Smooth muscle cell (in vitro differentiated cells): ENCODE results near the gene DISP3. TPM values are rescaled to one million over a fixed set of nuclear protein-coding genes. Genes with fewer than 3 reads are reported as not detected.

Experiments
- DNase-seq: peaks from one replicate; lab custom pipeline; 2025; ENCODE audit not compliant: unreplicated experiment; lab: John Stamatoyannopoulos, UW
- H2AFZ ChIP-seq: fragments of 200-600 bp; sonication (generic); 2 replicates; pipeline ENCODE4 v1.6.0; 2016; ENCODE audit warnings: antibody characterized with exemption, low read depth, mild to moderate bottlenecking
- H3F3A ChIP-seq: fragments of 200-600 bp; sonication (generic); 2 replicates; pipeline ENCODE4 v1.6.0; 2017; ENCODE audit warnings: antibody characterized with exemption, low read depth
- H3K27ac ChIP-seq: fragments of 200-600 bp; sonication (generic); 2 replicates; pipeline ENCODE4 v1.5.1; 2016; ENCODE audit warnings: low read depth, mild to moderate bottlenecking
- H3K27me3 ChIP-seq: fragments of 200-600 bp; sonication (generic); 2 replicates; pipeline ENCODE4 v1.6.1; 2016; ENCODE audit warnings: low read depth, mild to moderate bottlenecking
- H3K36me3 ChIP-seq: fragments of 200-600 bp; sonication (generic); 2 replicates; pipeline ENCODE4 v1.5.1; 2016; ENCODE audit warnings: low read depth
- H3K4me1 ChIP-seq: fragments of 200-600 bp; sonication (generic); 2 replicates; pipeline ENCODE4 v1.5.1; 2016; ENCODE audit warnings: low read depth
- H3K4me2 ChIP-seq: fragments of 200-600 bp; sonication (generic); 2 replicates; pipeline ENCODE4 v1.6.0; 2016; ENCODE audit warnings: mild to moderate bottlenecking
- H3K4me3 ChIP-seq: fragments of 200-600 bp; sonication (generic); 2 replicates; pipeline ENCODE4 v1.5.1; 2016; ENCODE audit warnings: mild to moderate bottlenecking
- H3K79me2 ChIP-seq: fragments of 200-600 bp; sonication (generic); 2 replicates; pipeline ENCODE4 v1.6.0; 2016; ENCODE audit warnings: low read depth, mild to moderate bottlenecking
- H3K9ac ChIP-seq: fragments of 200-600 bp; sonication (generic); 2 replicates; pipeline ENCODE4 v1.6.0; 2016; ENCODE audit warnings: low read depth
- H3K9me3 ChIP-seq: fragments of 200-600 bp; sonication (generic); replicated peaks from 2 replicates; pipeline ENCODE4 v1.5.1; 2016; ENCODE audit warnings: low read depth
- H4K20me1 ChIP-seq: fragments of 200-600 bp; sonication (generic); 2 replicates; pipeline ENCODE4 v1.6.0; 2016; ENCODE audit warnings: low read depth
- CTCF ChIP-seq: fragments of 200-600 bp; sonication (generic); IDR thresholded peaks from 2 replicates; pipeline ENCODE4 v1.5.1; 2017; ENCODE audit warnings: borderline replicate concordance, mild to moderate bottlenecking, antibody characterized with exemption; ENCODE audit not compliant: insufficient read depth, poor library complexity, severe bottlenecking
- WGBS: methylation state at CpG from one replicate; pipeline ENCODE4 v1.1.7; 2016; ENCODE audit warnings: low lambda C conversion rate; 5-methylcytosine and 5-hydroxymethylcytosine counted together
- polyA plus RNA-seq: library from polyadenylated mRNA; unstranded; fragments of >200 nt; fragmentation: Nextera tagmentation; extraction: Ambion mirVana; gene quantifications from 2 replicates; pipeline ENCODE4 v1.2.1, GENCODE V29; 2016
- total RNA-seq: library from RNA; depleted of rRNA; stranded (reverse); fragments of >200 nt; gene quantifications from 2 replicates; pipeline ENCODE4 v1.2.3, GENCODE V29; 2014

The DISP3 gene
- total and polyA plus RNA-seq, 2 experiments from 2014 or later = 0.17 TPM; not detected in 1

GRCh38 chr1:11505591-11506538 lies 26.9 kb downstream of the DISP3 start:
- no peak for DNase-seq
- H2AFZ ChIP-seq = no peak overlapping the region
- no peaks in the 10 kb centered on the region for H3K27me3 ChIP-seq
- no peaks in the 10 kb centered on the region for H3K79me2 ChIP-seq
- no peaks in the 10 kb centered on the region for H3K4me1 ChIP-seq
- no peaks in the 10 kb centered on the region for H3F3A ChIP-seq
- H3K9ac ChIP-seq = no peak overlapping the region
- H3K36me3 ChIP-seq = no peaks in the 10 kb centered on the region
- no peak for TF ChIP-seq CTCF
- no peak overlapping the region for H3K4me3 ChIP-seq
- H3K9me3 ChIP-seq = peaks cover 19% of the 10 kb centered on the region
- no peak overlapping the region for H3K27ac ChIP-seq
- H3K4me2 ChIP-seq = no peak overlapping the region
- no peaks in the 10 kb centered on the region for H4K20me1 ChIP-seq
- 80% methylated on average over 2 of the region's 2 CpGs for WGBS

- Histone ChIP-seq H3K27me3 (no peaks in the 10 kb centered on the region), H3K27ac (no peak overlapping the region), H2AFZ (no peak overlapping the region), H4K20me1 (no peaks in the 10 kb centered on the region), H3K9ac (no peak overlapping the region), H3F3A (no peaks in the 10 kb centered on the region), H3K4me3 (no peak overlapping the region), H3K4me1 (no peaks in the 10 kb centered on the region), H3K9me3 (peaks cover 19% of the 10 kb centered on the region), H3K4me2 (no peak overlapping the region), H3K36me3 (no peaks in the 10 kb centered on the region), H3K79me2 (no peaks in the 10 kb centered on the region)
- 73% methylated on average over 2 of the region's 2 CpGs for WGBS
- no peak for DNase-seq
- TF ChIP-seq CTCF = no peak
Observed at GRCh38 chr1:11507309-11507708, 28.4 kb downstream of the DISP3 start.

GRCh38 chr1:11513681-11514080 lies 34.7 kb downstream of the DISP3 start:
- no peaks in the 10 kb centered on the region for H3K79me2 ChIP-seq
- no peak overlapping the region for H3K27ac ChIP-seq
- H3K9me3 ChIP-seq = no peaks in the 10 kb centered on the region
- H3K4me3 ChIP-seq = no peak overlapping the region
- H3K27me3 ChIP-seq = no peaks in the 10 kb centered on the region
- 85% methylated on average over 1 of the region's 1 CpG for WGBS
- no peak for DNase-seq
- no peaks in the 10 kb centered on the region for H3K36me3 ChIP-seq
- no peaks in the 10 kb centered on the region for H3K4me1 ChIP-seq
- H3K4me2 ChIP-seq = no peak overlapping the region
- no peaks in the 10 kb centered on the region for H3F3A ChIP-seq
- no peaks in the 10 kb centered on the region for H4K20me1 ChIP-seq
- no peak overlapping the region for H2AFZ ChIP-seq
- H3K9ac ChIP-seq = no peak overlapping the region
- no peak for TF ChIP-seq CTCF
